Keratinocyte (primary cell): ENCODE measurements around the gene AGR2. TPM values are rescaled to one million over a fixed set of nuclear protein-coding genes. Genes with fewer than 3 reads are reported as not detected.
A peak's percentile ranks its signal among the peaks of the same experiment; 100 is the strongest.
"Not testable (repeated sequence)": the region's sequence is repeated elsewhere in the genome, so short reads cannot be mapped to it uniquely, and the experiment has no call there.

Experiments
- DNase-seq: peaks from one replicate; pipeline ENCODE4 v3.0.0-alpha.2; 2011; ENCODE audit warnings: low read depth, missing footprints, low spot score
- FAIRE-seq: peaks from 2 replicates; lab custom pipeline; 2011; peaks lifted over from hg19 to GRCh38; lab: Jason Lieb, UNC
- H2AFZ ChIP-seq: 2 replicates; pipeline ENCODE4 v1.6.0; 2012; ENCODE audit warnings: low read length, control low read depth, inconsistent platforms; ENCODE audit not compliant: control insufficient read depth
- H3K27ac ChIP-seq: 2 replicates; pipeline ENCODE4 v1.5.1; 2011; ENCODE audit warnings: low read length; ENCODE audit not compliant: control insufficient read depth, insufficient read depth
- H3K27me3 ChIP-seq: 3 replicates; pipeline ENCODE4 v1.6.0; 2011; ENCODE audit warnings: low read length; ENCODE audit not compliant: control insufficient read depth, insufficient read depth; ENCODE audit errors: extremely low read depth
- H3K36me3 ChIP-seq, 2 experiments: 2 replicates in 1 of 2; 3 replicates in 1 of 2; pipeline ENCODE4 v1.5.1; 2011; ENCODE audit warnings: low read length in 2 of 2, mild to moderate bottlenecking in 1 of 2; ENCODE audit not compliant: control insufficient read depth in 2 of 2, insufficient read depth in 2 of 2; ENCODE audit errors: extremely low read depth in 1 of 2
- H3K4me1 ChIP-seq: 3 replicates; pipeline ENCODE4 v1.5.1; 2011; ENCODE audit warnings: low read length; ENCODE audit not compliant: control insufficient read depth, insufficient read depth; ENCODE audit errors: extremely low read depth
- H3K4me2 ChIP-seq: 3 replicates; pipeline ENCODE4 v1.6.0; 2011; ENCODE audit warnings: low read depth, low read length; ENCODE audit not compliant: control insufficient read depth, insufficient read depth; ENCODE audit errors: extremely low read depth
- H3K4me3 ChIP-seq, 3 experiments: fragments of 200-600 bp in 1 of 3; sonication (generic) in 1 of 3; 2 replicates in 2 of 3; 3 replicates in 1 of 3; pipeline ENCODE4 v1.5.1; 2011 to 2016; ENCODE audit warnings: low read length in 3 of 3, mild to moderate bottlenecking in 3 of 3, control low read depth in 2 of 3, inconsistent platforms in 1 of 3, low read depth in 1 of 3, mixed read lengths in 1 of 3, mixed run types in 1 of 3, moderate library complexity in 1 of 3; ENCODE audit not compliant: control insufficient read depth in 2 of 3, insufficient read depth in 2 of 3; ENCODE audit errors: extremely low read depth in 1 of 3
- H3K79me2 ChIP-seq: 2 replicates; pipeline ENCODE4 v1.6.0; 2012; ENCODE audit warnings: low read length; ENCODE audit not compliant: control insufficient read depth, insufficient read depth
- H3K9ac ChIP-seq: 3 replicates; pipeline ENCODE4 v1.6.0; 2011; ENCODE audit warnings: low read length; ENCODE audit not compliant: control insufficient read depth, insufficient read depth; ENCODE audit errors: extremely low read depth
- H3K9me1 ChIP-seq: 3 replicates; pipeline ENCODE4 v1.6.0; 2011; ENCODE audit warnings: low read length; ENCODE audit not compliant: control insufficient read depth, insufficient read depth; ENCODE audit errors: extremely low read depth
- H3K9me3 ChIP-seq: 2 replicates; pipeline ENCODE4 v1.5.1; 2012; ENCODE audit warnings: low read depth, low read length; ENCODE audit not compliant: control insufficient read depth
- H4K20me1 ChIP-seq: 3 replicates; pipeline ENCODE4 v1.6.0; 2011; ENCODE audit warnings: low read length; ENCODE audit not compliant: control insufficient read depth, insufficient read depth; ENCODE audit errors: extremely low read depth
- CTCF ChIP-seq, 3 experiments: IDR thresholded peaks in 1 of 3; conservative IDR thresholded peaks in 1 of 3; optimal IDR thresholded peaks in 1 of 3; 2 replicates in 2 of 3; 3 replicates in 1 of 3; pipeline versions ENCODE3 to v1.5.1; 2011; ENCODE audit warnings: low read length in 3 of 3, mild to moderate bottlenecking in 3 of 3, moderate library complexity in 2 of 3, control low read depth in 1 of 3, inconsistent platforms in 1 of 3; ENCODE audit not compliant: insufficient read depth in 2 of 3; ENCODE audit errors: extremely low read depth in 1 of 3
- EZH2 ChIP-seq: IDR thresholded peaks from one replicate; pipeline ENCODE4 v1.6.1; 2012; ENCODE audit warnings: inconsistent platforms, mild to moderate bottlenecking, low read length, moderate library complexity
- dilution Hi-C: fragments of 300-500 bp; cut with MboI; formaldehyde crosslinking; loops from one replicate; pipeline ENCODE4 v1.7.0; 2020; ENCODE audit warnings: low sequenced_read_pairs; ENCODE audit not compliant: extremely low pct_ligation_motif_present
- polyA plus RNA-seq, 5 experiments: library from polyadenylated mRNA; depleted of rRNA in 3 of 5; stranded (reverse) in 3 of 5; stranded (forward) in 1 of 5; unstranded in 1 of 5; fragments of >200 nt; gene quantifications; 1 replicate in 1 of 5; 2 replicates in 3 of 5; 3 replicates in 1 of 5; pipeline versions ENCODE4 v1.2.1 to v1.2.3, GENCODE V29; 2011 to 2012; ENCODE audit warnings: missing spikeins in 2 of 5, low read depth in 1 of 5, low replicate concordance in 1 of 5

The AGR2 gene
- polyA plus RNA-seq, 1 donor (not counting 4 experiments of a cell fraction or from before 2014, with no cell fraction given), result 2.3 TPM

GRCh38 chr7:16773326-16773725 is 31.5 kb downstream of the AGR2 start:
- Histone ChIP-seq H3K9ac (no peak overlapping the region), H3K27ac (no peak overlapping the region), H3K9me1 (no peaks in the 10 kb centered on the region), H4K20me1 (no peaks in the 10 kb centered on the region), H3K4me2 (no peak overlapping the region), H2AFZ (no peak overlapping the region), H3K36me3 (no peaks in the 10 kb centered on the region), H3K79me2 (no peaks in the 10 kb centered on the region), H3K4me3 (no peak overlapping the region), H3K27me3 (no peaks in the 10 kb centered on the region), H3K9me3 (no peaks in the 10 kb centered on the region), H3K4me1 (peaks cover 17% of the 10 kb centered on the region)
- TF ChIP-seq CTCF (optimal IDR thresholded peaks at IDR 0.05 in 1 of 3, IDR thresholded peaks at IDR 0.05 in 1 of 3, conservative IDR thresholded peaks at IDR 0.05 in 1 of 3; ENCODE audit: extremely low read depth in 1 of 3, insufficient read depth in 2 of 3, low read length in 3 of 3), result no peak
- TF ChIP-seq EZH2, result no peak
- FAIRE-seq (no peak), DNase-seq (no peak)
- dilution Hi-C loops, result no loop called here

GRCh38 chr7:16770657-16771329 is 34.0 kb downstream of the AGR2 start:
- dilution Hi-C loops, result no loop called here
- FAIRE-seq (peak; percentile 96), DNase-seq (no peak)
- Histone ChIP-seq H3K79me2 (no peaks in the 10 kb centered on the region), H3K4me2 (peak overlapping the region; percentile 95), H3K27ac (peak overlapping the region; percentile 34), H3K27me3 (no peaks in the 10 kb centered on the region), H3K9me1 (no peaks in the 10 kb centered on the region), H2AFZ (peak overlapping the region; percentile 74), H4K20me1 (no peaks in the 10 kb centered on the region), H3K4me3 (peak overlapping the region in 2 of 3 experiments; percentile 59 to 63), H3K9ac (peak overlapping the region; percentile 48), H3K9me3 (no peaks in the 10 kb centered on the region), H3K36me3 (no peaks in the 10 kb centered on the region), H3K4me1 (peaks cover 17% of the 10 kb centered on the region)
- TF ChIP-seq EZH2 (no peak), CTCF (optimal IDR thresholded peaks at IDR 0.05 in 1 of 3, IDR thresholded peaks at IDR 0.05 in 1 of 3, conservative IDR thresholded peaks at IDR 0.05 in 1 of 3; ENCODE audit: extremely low read depth in 1 of 3, insufficient read depth in 2 of 3, low read length in 3 of 3) (no peak)

- dilution Hi-C loops, H4K20me1 ChIP-seq: not testable (repeated sequence)
- H3K4me2 ChIP-seq, result peak overlapping the region; percentile 95
Measured at GRCh38 chr7:16769994-16770393, 34.8 kb downstream of the AGR2 start.

More at GRCh38 chr7:16769994-16770393, 34.8 kb downstream of the AGR2 start:
- DNase-seq, H3K27me3 ChIP-seq, H3K9me3 ChIP-seq, H3K27ac ChIP-seq, H3K9ac ChIP-seq, H3K79me2 ChIP-seq, H3K36me3 ChIP-seq, FAIRE-seq, H3K9me1 ChIP-seq, H2AFZ ChIP-seq, H3K4me3 ChIP-seq: not testable (repeated sequence)
- peaks cover 17% of the 10 kb centered on the region for H3K4me1 ChIP-seq
